WTC11 (cell line): ENCODE data around the gene MAMLD1. TPM values are rescaled to one million over a fixed set of nuclear protein-coding genes. Genes with fewer than 3 reads are reported as not detected.

Experiments
- ATAC-seq: fragments of 200-7000 bp; cut with Tn5 transposase; 2 replicates; pipeline ENCODE4 v1.10.0; 2021; ENCODE audit warnings: mild to moderate bottlenecking, moderate library complexity
- CTCF ChIA-PET: fragments of 300-600 bp; sonication (Branson Sonifier 250); formaldehyde crosslinking; loops from one replicate; lab custom pipeline; 2021; ENCODE audit warnings: antibody characterized with exemption; lab: Charles Lee
- POLR2A ChIA-PET: fragments of 350-600 bp; sonication (Branson Sonifier 250); formaldehyde crosslinking; loops from one replicate; lab custom pipeline; 2021; ENCODE audit warnings: antibody characterized with exemption; lab: Charles Lee
- DNase-seq: peaks from one replicate; pipeline ENCODE4 v3.0.0; 2021; ENCODE audit warnings: low spot score
- H3K27ac Mint-ChIP-seq: 2 replicates; pipeline ENCODE4 v1.8.0; 2021; ENCODE audit warnings: mixed read lengths
- H3K27me3 Mint-ChIP-seq: 2 replicates; pipeline ENCODE4 v1.8.0; 2021; ENCODE audit warnings: low read depth, mild to moderate bottlenecking, moderate library complexity, mixed read lengths
- H3K36me3 Mint-ChIP-seq: 2 replicates; pipeline ENCODE4 v1.8.0; 2021; ENCODE audit warnings: mixed read lengths
- H3K4me1 Mint-ChIP-seq: 2 replicates; pipeline ENCODE4 v1.8.0; 2022; ENCODE audit warnings: mixed read lengths
- H3K4me3 Mint-ChIP-seq: 2 replicates; pipeline ENCODE4 v1.8.0; 2021; ENCODE audit warnings: mild to moderate bottlenecking, moderate library complexity, mixed read lengths
- H3K9me3 Mint-ChIP-seq: 2 replicates; pipeline ENCODE4 v1.8.0; 2021; ENCODE audit warnings: mixed read lengths
- ATF1 ChIP-seq: sonication (generic); formaldehyde crosslinking; IDR thresholded peaks from 2 replicates; pipeline ENCODE4 v1.8.1; 2023; ENCODE audit warnings: mild to moderate bottlenecking, moderate library complexity, missing genetic modification reagents
- FOXP4 ChIP-seq: sonication (generic); formaldehyde crosslinking; IDR thresholded peaks from 2 replicates; pipeline ENCODE4 v1.8.0; 2022; ENCODE audit warnings: mild to moderate bottlenecking, missing genetic modification reagents
- GRHL2 ChIP-seq: fragments of 250-450 bp; sonication (Bioruptor Pico); IDR thresholded peaks from 2 replicates; pipeline ENCODE4 v1.8.0; 2022; ENCODE audit warnings: mild to moderate bottlenecking, moderate library complexity; ENCODE audit not compliant: insufficient replicate concordance, severe bottlenecking
- JAZF1 ChIP-seq: fragments of 250-450 bp; sonication (Bioruptor Pico); IDR thresholded peaks from 2 replicates; pipeline ENCODE4 v1.9.0; 2021; ENCODE audit warnings: moderate library complexity, mild to moderate bottlenecking, inconsistent platforms
- KAT7 ChIP-seq: sonication (generic); formaldehyde crosslinking; IDR thresholded peaks from 2 replicates; pipeline ENCODE4 v1.8.1; 2023; ENCODE audit warnings: missing genetic modification reagents, mild to moderate bottlenecking, borderline replicate concordance
- MXD4 ChIP-seq: fragments of 250-450 bp; sonication (Bioruptor Pico); IDR thresholded peaks from 2 replicates; pipeline ENCODE4 v1.8.0; 2021; ENCODE audit warnings: mild to moderate bottlenecking, moderate library complexity, borderline replicate concordance
- MYBL2 ChIP-seq: sonication (generic); formaldehyde crosslinking; IDR thresholded peaks from 2 replicates; pipeline ENCODE4 v1.8.1; 2023; ENCODE audit warnings: mild to moderate bottlenecking, moderate library complexity, missing genetic modification reagents
- NR3C1 ChIP-seq: sonication (generic); formaldehyde crosslinking; conservative IDR thresholded peaks from 2 replicates; pipeline ENCODE4 v1.8.1; 2023; ENCODE audit warnings: low read depth, mild to moderate bottlenecking, missing genetic modification reagents
- SOX15 ChIP-seq: fragments of 250-450 bp; sonication (Bioruptor Pico); IDR thresholded peaks from 2 replicates; pipeline ENCODE4 v1.9.0; 2021; ENCODE audit warnings: mild to moderate bottlenecking
- TCF7 ChIP-seq: sonication (generic); formaldehyde crosslinking; IDR thresholded peaks from 2 replicates; pipeline ENCODE4 v1.8.0; 2022; ENCODE audit warnings: mild to moderate bottlenecking, low read depth, missing genetic modification reagents, moderate library complexity
- ZNF138 ChIP-seq: sonication (generic); formaldehyde crosslinking; conservative IDR thresholded peaks from 2 replicates; pipeline ENCODE4 v1.8.1; 2022; ENCODE audit warnings: mild to moderate bottlenecking, moderate library complexity, missing genetic modification reagents
- ZNF219 ChIP-seq: sonication (generic); formaldehyde crosslinking; IDR thresholded peaks from 2 replicates; pipeline ENCODE4 v1.8.0; 2023; ENCODE audit warnings: missing genetic modification reagents, mild to moderate bottlenecking, borderline replicate concordance
- total RNA-seq: library from RNA; stranded (reverse); gene quantifications from 3 replicates; pipeline ENCODE4 v1.2.3, GENCODE V29; 2021
- TF ChIP-seq, protein P1 (sequence below): sonication (generic); formaldehyde crosslinking; IDR thresholded peaks from 2 replicates; pipeline ENCODE4 v1.8.1; 2022; ENCODE audit warnings: mild to moderate bottlenecking, missing genetic modification reagents, moderate library complexity, borderline replicate concordance
- TF ChIP-seq, protein P2 (sequence below): sonication (generic); formaldehyde crosslinking; IDR thresholded peaks from 2 replicates; pipeline ENCODE4 v1.8.0; 2023; ENCODE audit warnings: mild to moderate bottlenecking, missing genetic modification reagents
- TF ChIP-seq, protein P3 (sequence below): fragments of 250-450 bp; sonication (Bioruptor Pico); IDR thresholded peaks from 2 replicates; pipeline ENCODE4 v1.9.0; 2021; ENCODE audit warnings: moderate library complexity, mild to moderate bottlenecking, inconsistent platforms, borderline replicate concordance

The MAMLD1 gene
- total RNA-seq, 1 experiment from 2014 or later = 0.35 TPM

GRCh38 chrX:150465326-150465725 lies 102.2 kb downstream of the MAMLD1 start (continued):
- no peak for TF ChIP-seq FOXP4
- TF ChIP-seq MYBL2 (CRISPR knock-in tag) = no peak
- TF ChIP-seq SOX15 (CRISPR knock-in tag) = no peak
- TF ChIP-seq NR3C1 (CRISPR knock-in tag) = no peak
- TF ChIP-seq, protein P1, sequence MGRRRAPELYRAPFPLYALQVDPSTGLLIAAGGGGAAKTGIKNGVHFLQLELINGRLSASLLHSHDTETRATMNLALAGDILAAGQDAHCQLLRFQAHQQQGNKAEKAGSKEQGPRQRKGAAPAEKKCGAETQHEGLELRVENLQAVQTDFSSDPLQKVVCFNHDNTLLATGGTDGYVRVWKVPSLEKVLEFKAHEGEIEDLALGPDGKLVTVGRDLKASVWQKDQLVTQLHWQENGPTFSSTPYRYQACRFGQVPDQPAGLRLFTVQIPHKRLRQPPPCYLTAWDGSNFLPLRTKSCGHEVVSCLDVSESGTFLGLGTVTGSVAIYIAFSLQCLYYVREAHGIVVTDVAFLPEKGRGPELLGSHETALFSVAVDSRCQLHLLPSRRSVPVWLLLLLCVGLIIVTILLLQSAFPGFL = no peak
- TF ChIP-seq ZNF138 (CRISPR knock-in tag) = no peak
- no peak for TF ChIP-seq ZNF219 (CRISPR knock-in tag)

DNA sequence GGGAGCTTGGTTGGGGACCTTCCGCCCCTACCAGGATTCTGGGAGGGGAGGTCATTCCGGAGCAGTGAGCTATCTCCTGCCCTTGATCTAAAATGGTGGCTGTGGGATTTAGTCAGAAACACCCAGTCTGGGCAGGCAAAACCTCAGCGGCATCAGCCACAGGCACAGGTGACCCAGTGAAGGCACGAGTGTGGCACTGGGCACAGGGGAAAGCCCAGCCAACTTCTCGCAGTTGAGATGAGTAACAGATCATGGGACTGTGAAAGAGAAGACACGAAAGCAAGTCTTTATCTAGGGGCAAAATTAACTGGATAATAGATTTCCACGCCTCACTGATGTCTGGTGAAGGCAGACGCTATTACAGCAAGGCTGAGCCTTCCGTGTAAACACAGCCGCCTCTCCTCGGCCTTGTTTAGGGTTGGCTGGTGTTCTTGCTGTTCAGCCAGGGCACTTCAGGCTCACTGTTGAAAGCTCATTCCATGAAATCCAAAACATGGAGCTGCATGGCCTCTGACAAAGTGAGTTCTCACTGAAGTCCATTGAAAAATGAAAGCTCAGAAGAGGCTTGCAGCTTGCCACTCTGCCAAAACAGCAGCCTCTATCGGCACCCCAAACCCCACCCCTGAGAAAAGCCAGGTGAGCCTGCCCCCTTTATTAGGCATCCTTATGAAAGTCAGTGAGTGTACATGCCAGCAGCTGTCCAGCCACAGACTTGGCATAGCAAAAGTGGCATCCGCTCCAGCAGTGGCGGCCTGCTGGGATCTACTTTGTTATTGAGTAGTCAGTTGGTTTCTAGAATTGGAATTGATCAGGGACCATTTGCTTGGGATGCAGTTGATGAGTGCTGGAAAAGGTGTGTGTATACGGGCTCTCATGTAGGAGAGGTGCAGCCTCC lies 103.0 kb downstream of the MAMLD1 start:
- no peak overlapping the region for H3K27ac Mint-ChIP-seq
- DNase-seq = no peak
- no peak for ATAC-seq
- POLR2A ChIA-PET = no interaction called here
- H3K4me1 Mint-ChIP-seq = no peaks in the 10 kb centered on the region
- H3K4me3 Mint-ChIP-seq = no peak overlapping the region
- TF ChIP-seq JAZF1 (CRISPR knock-in tag) (no peak), ATF1 (CRISPR knock-in tag) (no peak), GRHL2 (no peak), TCF7 (CRISPR knock-in tag) (no peak)
- TF ChIP-seq, protein P2, sequence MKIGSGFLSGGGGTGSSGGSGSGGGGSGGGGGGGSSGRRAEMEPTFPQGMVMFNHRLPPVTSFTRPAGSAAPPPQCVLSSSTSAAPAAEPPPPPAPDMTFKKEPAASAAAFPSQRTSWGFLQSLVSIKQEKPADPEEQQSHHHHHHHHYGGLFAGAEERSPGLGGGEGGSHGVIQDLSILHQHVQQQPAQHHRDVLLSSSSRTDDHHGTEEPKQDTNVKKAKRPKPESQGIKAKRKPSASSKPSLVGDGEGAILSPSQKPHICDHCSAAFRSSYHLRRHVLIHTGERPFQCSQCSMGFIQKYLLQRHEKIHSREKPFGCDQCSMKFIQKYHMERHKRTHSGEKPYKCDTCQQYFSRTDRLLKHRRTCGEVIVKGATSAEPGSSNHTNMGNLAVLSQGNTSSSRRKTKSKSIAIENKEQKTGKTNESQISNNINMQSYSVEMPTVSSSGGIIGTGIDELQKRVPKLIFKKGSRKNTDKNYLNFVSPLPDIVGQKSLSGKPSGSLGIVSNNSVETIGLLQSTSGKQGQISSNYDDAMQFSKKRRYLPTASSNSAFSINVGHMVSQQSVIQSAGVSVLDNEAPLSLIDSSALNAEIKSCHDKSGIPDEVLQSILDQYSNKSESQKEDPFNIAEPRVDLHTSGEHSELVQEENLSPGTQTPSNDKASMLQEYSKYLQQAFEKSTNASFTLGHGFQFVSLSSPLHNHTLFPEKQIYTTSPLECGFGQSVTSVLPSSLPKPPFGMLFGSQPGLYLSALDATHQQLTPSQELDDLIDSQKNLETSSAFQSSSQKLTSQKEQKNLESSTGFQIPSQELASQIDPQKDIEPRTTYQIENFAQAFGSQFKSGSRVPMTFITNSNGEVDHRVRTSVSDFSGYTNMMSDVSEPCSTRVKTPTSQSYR (CRISPR knock-in tag) = no peak
- TF ChIP-seq, protein P1 = no peak
- no peaks in the 10 kb centered on the region for H3K27me3 Mint-ChIP-seq
- CTCF ChIA-PET = interaction anchor here (1.0 kb wide), 1 partner anchor 17 kb away, joined by 3 read pairs; no protein-coding TSS in a partner anchor
- H3K36me3 Mint-ChIP-seq = no peaks in the 10 kb centered on the region
- no peaks in the 10 kb centered on the region for H3K9me3 Mint-ChIP-seq

GRCh38 chrX:150472306-150472705 lies 109.2 kb downstream of the MAMLD1 start:
- no peaks in the 10 kb centered on the region for H3K4me1 Mint-ChIP-seq
- H3K27ac Mint-ChIP-seq = no peak overlapping the region
- no peak for ATAC-seq
- H3K9me3 Mint-ChIP-seq = no peaks in the 10 kb centered on the region
- ChIA-PET CTCF (no interaction called here), POLR2A (no interaction called here)
- TF ChIP-seq MXD4 (CRISPR knock-in tag) = no peak
- no peak for TF ChIP-seq KAT7
- TF ChIP-seq FOXP4 = no peak
- TF ChIP-seq, protein P3, sequence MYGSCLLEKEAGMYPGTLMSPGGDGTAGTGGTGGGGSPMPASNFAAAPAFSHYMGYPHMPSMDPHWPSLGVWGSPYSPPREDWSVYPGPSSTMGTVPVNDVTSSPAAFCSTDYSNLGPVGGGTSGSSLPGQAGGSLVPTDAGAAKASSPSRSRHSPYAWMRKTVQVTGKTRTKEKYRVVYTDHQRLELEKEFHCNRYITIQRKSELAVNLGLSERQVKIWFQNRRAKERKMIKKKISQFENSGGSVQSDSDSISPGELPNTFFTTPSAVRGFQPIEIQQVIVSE (CRISPR knock-in tag) = no peak
- no peaks in the 10 kb centered on the region for H3K27me3 Mint-ChIP-seq
- no peak overlapping the region for H3K4me3 Mint-ChIP-seq
- H3K36me3 Mint-ChIP-seq = no peaks in the 10 kb centered on the region
- DNase-seq = no peak
